Raji (cell line): ENCODE data around the gene FSTL1.

ENCODE experiments used
- POLR2A ChIP-seq: IDR thresholded peaks from 2 replicates; pipeline ENCODE4 v1.6.1; 2011; ENCODE audit warnings: low read depth, low read length, control low read depth; ENCODE audit not compliant: insufficient read depth

Gene FSTL1

GRCh38 chr3:120450600-120451271 is at the start of gene FSTL1:
TSS of gene FSTL1 (minus strand) at chr3:120450992. CDS start at chr3:120450746, 246 bp downstream.
- no peak for TF ChIP-seq POLR2A

GRCh38 chr3:120498556-120499346 is 48.0 kb upstream of the FSTL1 start:
- no peak for TF ChIP-seq POLR2A

DNA sequence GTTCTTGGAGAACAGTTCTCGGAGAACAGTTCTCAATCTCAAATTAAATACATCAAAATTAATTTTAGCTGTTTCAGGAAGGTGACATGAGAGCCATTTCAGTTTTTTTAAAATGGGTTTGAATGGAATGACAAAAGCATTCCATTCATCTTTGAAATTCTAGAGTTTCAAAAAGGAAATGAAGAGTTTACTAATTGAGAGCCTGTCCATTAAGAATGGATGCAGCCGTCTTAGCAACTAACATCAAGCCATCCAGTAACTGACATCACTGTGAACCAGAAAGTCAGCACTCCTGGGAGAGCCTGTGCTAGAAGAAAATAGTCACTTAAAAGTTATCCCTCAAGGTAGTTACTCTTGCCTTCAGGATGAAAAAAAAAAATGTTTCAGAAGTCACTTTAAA is 47.0 kb upstream of the FSTL1 start:
- TF ChIP-seq POLR2A = no peak

DNA sequence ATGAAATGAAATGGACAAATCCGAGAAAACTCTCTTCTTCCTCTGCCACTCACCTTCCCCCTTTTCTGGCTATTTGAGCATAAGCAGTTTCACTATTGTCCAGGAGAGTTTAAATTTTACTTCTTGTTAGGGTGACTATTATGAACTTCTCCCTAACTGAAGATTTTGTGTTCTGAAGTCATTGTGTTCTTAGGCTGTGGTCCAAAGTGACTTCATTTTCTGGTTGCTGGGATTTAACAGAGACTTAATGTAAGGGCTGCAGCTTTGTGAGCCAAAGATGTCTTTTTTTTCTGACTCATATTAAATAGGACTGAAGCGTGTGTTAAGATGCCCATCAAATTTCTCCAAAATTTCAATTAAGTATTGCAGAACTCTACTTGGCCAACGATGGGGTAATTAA is 46.5 kb upstream of the FSTL1 start:
- no peak for TF ChIP-seq POLR2A

DNA sequence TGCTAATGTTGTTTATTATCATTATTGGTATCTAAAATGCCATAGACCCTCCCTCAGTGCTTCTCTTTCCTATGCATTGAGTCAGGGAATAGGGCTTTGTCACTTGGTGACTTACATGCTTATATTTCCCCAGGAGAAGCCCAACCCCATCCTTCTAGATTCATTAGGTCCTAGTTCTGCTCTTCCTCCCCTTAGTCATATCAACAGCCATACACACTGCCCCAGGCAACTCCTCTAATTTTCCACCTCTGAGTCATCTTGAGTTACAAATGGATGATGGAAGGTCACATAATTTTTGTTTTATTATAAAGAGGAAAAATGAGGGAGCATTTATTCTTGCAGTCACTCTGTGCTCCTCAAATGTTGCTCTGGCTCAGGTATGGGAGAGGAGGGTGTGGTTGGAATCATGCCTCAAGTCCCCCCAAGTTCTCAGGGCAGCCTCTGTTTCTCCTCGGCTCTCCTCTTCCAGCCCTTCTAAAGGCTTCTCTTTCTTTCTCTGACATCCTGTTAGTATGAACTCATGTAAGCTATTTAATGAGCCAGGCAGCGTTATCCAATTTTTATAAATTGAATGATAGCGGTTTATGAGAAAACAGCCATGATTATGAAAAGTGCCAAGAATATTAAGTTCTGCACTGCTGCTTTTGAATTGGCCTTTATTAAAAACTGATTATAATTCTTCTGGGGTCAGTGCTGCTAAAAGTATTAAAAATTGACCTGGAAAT is 45.6 kb upstream of the FSTL1 start:
- TF ChIP-seq POLR2A = no peak

- no peak for TF ChIP-seq POLR2A
Measured at GRCh38 chr3:120495809-120496208, 45.0 kb upstream of the FSTL1 start.

DNA sequence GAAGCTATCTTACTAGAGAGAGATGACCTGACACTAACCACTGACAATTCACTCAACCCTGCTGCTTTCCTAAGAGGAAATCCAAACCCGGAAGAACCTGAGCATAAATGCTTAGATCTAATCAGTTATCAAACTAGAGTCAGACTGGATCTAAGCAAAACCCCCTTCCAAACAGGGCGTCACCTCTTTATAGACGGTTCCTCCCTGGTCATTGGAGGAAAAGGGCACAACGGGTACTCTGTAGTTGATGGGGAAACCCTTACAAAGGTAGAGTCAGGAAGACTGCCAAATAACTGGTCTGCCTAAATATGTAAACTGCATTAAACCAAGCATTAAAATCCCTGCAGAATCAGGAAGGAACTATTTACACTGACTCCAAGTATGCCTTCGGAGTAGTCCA is 41.3 kb upstream of the FSTL1 start:
- no peak for TF ChIP-seq POLR2A

DNA sequence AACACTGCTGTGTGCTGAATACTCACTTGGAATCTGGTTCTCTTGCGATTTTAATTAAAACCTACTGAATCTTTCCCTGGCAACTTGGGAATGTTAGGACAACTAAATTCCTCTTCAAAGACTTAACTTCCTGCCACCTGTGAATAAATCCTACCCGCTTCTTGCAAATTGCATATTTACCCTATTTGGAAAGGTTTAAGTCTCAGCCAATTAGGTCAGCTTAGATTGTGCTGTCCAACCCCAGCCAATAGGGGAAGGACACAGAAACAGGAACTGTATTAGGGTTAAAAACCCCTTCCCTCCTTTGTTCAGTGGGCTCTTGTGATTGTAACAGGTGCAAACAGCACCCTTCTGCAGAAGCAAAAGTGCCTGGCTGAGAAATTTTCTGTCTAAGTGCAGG is 38.6 kb upstream of the FSTL1 start:
- TF ChIP-seq POLR2A = no peak

DNA sequence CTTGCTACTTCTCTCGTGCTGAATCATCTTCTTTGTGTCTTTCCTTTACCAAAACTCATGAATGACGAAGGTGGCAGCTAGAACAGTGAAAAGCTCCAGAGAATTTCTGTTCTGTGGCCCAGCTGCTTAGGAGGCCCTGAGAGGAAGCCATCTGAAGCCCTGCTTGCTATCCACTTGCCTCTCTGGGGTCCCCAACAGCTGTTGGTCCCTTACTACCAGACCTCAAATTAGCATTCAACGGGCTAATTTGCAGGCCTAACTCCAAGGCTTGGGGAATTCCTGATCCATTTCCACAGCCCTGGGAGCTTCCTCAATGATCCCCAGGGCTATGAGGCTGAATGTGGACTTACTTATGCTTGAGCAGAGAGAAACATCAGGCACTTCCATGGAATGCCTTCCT is 37.5 kb upstream of the FSTL1 start:
- no peak for TF ChIP-seq POLR2A

DNA sequence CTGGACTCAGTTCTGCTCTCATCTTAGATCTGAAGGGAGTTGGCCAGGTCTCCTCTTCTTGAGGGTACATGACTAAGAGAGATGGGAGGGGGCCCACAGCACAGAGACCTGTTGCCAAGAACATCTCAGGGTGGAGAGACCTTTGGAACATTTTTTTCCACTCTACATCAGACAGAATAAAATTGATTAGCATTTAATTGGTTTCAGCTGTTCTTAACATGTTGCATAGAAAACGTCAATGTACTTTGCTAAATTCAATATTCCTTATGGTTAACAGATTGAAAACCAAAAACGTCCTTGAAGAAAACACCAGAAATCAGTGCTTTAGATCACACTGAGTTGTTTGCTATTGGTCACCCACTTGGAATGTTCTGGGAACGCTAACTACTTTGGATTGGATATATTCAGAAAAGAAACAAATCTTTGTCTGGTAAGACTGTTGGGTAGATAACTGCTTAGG is 36.4 kb upstream of the FSTL1 start:
- no peak for TF ChIP-seq POLR2A

DNA sequence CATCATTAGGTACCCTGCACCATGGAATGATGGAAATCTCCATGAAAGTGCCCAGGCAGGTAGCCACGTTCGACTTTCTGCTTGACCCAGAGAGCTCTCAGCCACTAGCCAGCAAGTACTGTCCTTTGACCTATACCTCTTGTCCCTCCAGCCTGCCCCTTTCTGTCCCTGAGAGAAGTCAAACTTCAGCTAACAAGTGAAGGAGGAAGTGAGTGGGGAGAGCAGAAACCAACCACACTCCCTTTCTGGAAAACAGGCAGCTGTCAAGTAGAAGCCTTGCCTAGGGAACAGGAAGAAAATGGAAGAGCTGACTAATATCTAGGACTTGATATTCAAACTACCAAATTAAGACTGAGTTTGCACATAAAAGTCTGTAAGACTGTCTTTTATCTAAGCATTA is 30.3 kb upstream of the FSTL1 start:
- TF ChIP-seq POLR2A = no peak

DNA sequence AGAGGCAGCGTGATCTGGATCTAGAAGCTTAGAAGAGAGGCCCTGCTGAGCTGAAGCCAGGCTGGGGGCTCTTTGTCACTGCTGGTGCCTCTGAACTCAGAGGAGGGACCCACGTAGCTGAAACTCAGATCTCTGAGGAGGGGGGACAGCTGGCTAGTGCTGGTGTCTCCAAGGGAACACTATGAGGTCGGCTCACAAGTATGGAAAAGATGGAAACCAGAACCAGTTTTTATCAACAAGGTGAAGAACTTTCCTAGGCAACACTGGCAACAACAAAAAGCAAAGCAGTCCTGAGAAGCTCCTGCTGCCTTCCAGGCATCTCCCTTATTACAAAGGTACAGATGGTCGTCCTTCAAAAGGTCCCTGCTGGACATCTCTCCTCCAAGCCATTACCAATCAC is 27.0 kb upstream of the FSTL1 start:
- TF ChIP-seq POLR2A = no peak

GRCh38 chr3:120475722-120476377 is 25.1 kb upstream of the FSTL1 start:
- TF ChIP-seq POLR2A = no peak

GRCh38 chr3:120473896-120474675 is 23.3 kb upstream of the FSTL1 start:
- TF ChIP-seq POLR2A = no peak
